ENCODE results near the gene SPTBN1.

Gene SPTBN1

GRCh38 chr2:54432251-54433015 lies 23.7 kb upstream of the SPTBN1 start:
- no peak for DNase-seq (ENCODE audit: low read depth)
- no peak for TF ChIP-seq CTCF (IDR thresholded peaks at IDR 0.05; ENCODE audit: low read depth, low read length, missing control alignments)
- no peak overlapping the region for H3K4me3 ChIP-seq (ENCODE audit: low read depth, low read length)

DNA sequence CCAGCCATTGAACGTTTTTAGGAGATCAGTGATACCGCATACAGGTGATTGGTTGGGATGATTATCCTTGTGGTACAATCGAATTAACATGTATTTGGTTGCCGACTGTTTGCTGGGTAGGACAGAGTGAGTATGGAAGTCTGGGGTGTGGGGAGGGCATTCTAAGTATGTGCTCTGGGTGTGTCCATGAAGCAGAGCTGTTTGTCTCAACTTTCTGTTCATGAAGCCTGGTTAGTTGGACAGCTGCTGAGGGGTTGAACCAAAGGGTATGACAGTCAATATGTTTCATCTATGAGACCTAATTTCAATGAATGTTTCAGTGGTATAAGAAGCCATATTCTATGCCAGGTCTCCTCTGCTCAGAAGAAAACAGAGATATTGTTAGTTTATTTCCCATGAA lies 21.9 kb upstream of the SPTBN1 start:
- DNase-seq (ENCODE audit: low read depth): no peak
- H3K4me3 ChIP-seq (ENCODE audit: low read depth, low read length): no peak overlapping the region
- TF ChIP-seq CTCF (IDR thresholded peaks at IDR 0.05; ENCODE audit: low read depth, low read length, missing control alignments): no peak

- no peak overlapping the region for H3K4me3 ChIP-seq (ENCODE audit: low read depth, low read length)
- no peak for DNase-seq (ENCODE audit: low read depth)
- no peak for TF ChIP-seq CTCF (IDR thresholded peaks at IDR 0.05; ENCODE audit: low read depth, low read length, missing control alignments)
Observed at GRCh38 chr2:54434711-54435110, 21.4 kb upstream of the SPTBN1 start.

GRCh38 chr2:54435325-54436226 lies 20.6 kb upstream of the SPTBN1 start:
- no peak for DNase-seq (ENCODE audit: low read depth)
- no peak for TF ChIP-seq CTCF (IDR thresholded peaks at IDR 0.05; ENCODE audit: low read depth, low read length, missing control alignments)
- no peak overlapping the region for H3K4me3 ChIP-seq (ENCODE audit: low read depth, low read length)

DNA sequence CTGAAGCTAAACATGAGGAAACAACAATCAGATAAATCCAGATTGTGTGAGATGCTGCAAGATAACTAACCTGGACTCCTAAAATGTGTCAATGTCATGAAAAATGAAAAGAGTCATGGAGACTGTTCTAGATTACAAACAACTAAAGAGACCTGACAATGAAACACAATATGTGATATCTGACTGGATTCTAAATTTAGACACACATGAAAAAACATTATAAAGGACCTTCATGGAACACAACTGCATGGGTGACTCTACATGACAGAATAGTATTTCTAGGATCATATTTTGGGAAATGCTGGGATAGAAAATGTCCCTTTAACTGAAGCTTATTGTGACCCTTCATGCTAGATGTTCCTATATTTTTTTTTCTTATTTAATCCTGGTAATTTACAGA lies 18.5 kb upstream of the SPTBN1 start:
- H3K4me3 ChIP-seq (ENCODE audit: low read depth, low read length): no peak overlapping the region
- no peak for DNase-seq (ENCODE audit: low read depth)
- TF ChIP-seq CTCF (IDR thresholded peaks at IDR 0.05; ENCODE audit: low read depth, low read length, missing control alignments): no peak

DNA sequence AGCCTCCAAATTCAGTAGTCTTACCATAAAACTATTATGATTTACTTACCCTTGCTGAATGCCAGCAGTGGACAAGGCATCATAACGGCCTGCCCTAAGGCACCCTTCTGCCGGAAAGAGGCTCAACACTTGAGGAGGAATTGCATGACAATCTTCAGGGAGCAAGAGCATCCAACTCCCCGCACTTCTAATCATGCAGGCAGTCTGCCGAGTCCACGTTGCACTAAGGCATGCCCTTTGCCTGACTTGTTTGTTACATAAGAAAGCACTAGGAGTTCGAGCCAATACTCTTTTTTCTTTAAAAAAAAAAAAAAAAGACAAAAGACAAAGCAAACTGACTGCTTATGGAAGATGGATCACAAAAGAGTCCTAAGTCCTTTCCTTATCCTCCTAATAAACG lies 17.9 kb upstream of the SPTBN1 start:
- DNase-seq (ENCODE audit: low read depth): no peak
- no peak overlapping the region for H3K4me3 ChIP-seq (ENCODE audit: low read depth, low read length)
- no peak for TF ChIP-seq CTCF (IDR thresholded peaks at IDR 0.05; ENCODE audit: low read depth, low read length, missing control alignments)

Measured in GM12864 (cell line).